H9 (cell line): ENCODE data around the gene LONP2. TPM values are rescaled to one million over a fixed set of nuclear protein-coding genes. Genes with fewer than 3 reads are reported as not detected.

Source experiments
- DNase-seq: peaks from one replicate; pipeline ENCODE4 v3.0.0-alpha.2; 2017
- H2AFZ ChIP-seq: one replicate; pipeline ENCODE4 v1.6.1; 2013; ENCODE audit warnings: mild to moderate bottlenecking, low read length, control low read depth, moderate library complexity
- H2AK5ac ChIP-seq: 2 replicates; pipeline ENCODE4 v1.6.1; 2013; ENCODE audit warnings: low read length, control low read depth, mixed read lengths; ENCODE audit not compliant: insufficient read length
- H2BK120ac ChIP-seq: one replicate; pipeline ENCODE4 v1.6.1; 2013; ENCODE audit warnings: low read depth, mild to moderate bottlenecking, low read length, control low read depth, inconsistent platforms; ENCODE audit not compliant: poor library complexity, severe bottlenecking
- H2BK12ac ChIP-seq: 2 replicates; pipeline ENCODE4 v1.6.1; 2013; ENCODE audit warnings: low read length, control low read depth, mixed read lengths, low read depth; ENCODE audit not compliant: insufficient read length
- H2BK15ac ChIP-seq: 2 replicates; pipeline ENCODE4 v1.6.1; 2013; ENCODE audit warnings: low read depth, low read length, control low read depth
- H2BK20ac ChIP-seq: one replicate; pipeline ENCODE4 v1.6.1; 2013; ENCODE audit warnings: low read depth, mild to moderate bottlenecking, low read length, control low read depth, inconsistent platforms; ENCODE audit not compliant: poor library complexity, severe bottlenecking
- H2BK5ac ChIP-seq: 2 replicates; pipeline ENCODE4 v1.6.1; 2013; ENCODE audit warnings: low read length, control low read depth, mixed read lengths; ENCODE audit not compliant: insufficient read length
- H3K14ac ChIP-seq: 2 replicates; pipeline ENCODE4 v1.6.1; 2013; ENCODE audit warnings: low read length, control low read depth; ENCODE audit not compliant: insufficient read depth
- H3K18ac ChIP-seq: 2 replicates; pipeline ENCODE4 v1.6.1; 2013; ENCODE audit warnings: low read depth, mild to moderate bottlenecking, mixed read lengths, low read length, control low read depth; ENCODE audit not compliant: insufficient read length
- H3K23ac ChIP-seq: 2 replicates; pipeline ENCODE4 v1.6.1; 2013; ENCODE audit warnings: low read length, control low read depth, mixed read lengths, low read depth; ENCODE audit not compliant: insufficient read length
- H3K23me2 ChIP-seq: 2 replicates; pipeline ENCODE4 v1.6.1; 2013; ENCODE audit warnings: low read depth, mild to moderate bottlenecking, mixed read lengths, low read length, control low read depth; ENCODE audit not compliant: insufficient read length, poor library complexity, severe bottlenecking
- H3K27ac ChIP-seq: 2 replicates; pipeline ENCODE4 v1.5.1; 2013; ENCODE audit warnings: low read length, control low read depth, mixed read lengths, low read depth; ENCODE audit not compliant: insufficient read length
- H3K27me3 ChIP-seq: 2 replicates; pipeline ENCODE4 v1.6.1; 2013; ENCODE audit warnings: low read length, control low read depth, inconsistent platforms; ENCODE audit not compliant: insufficient read depth
- H3K4ac ChIP-seq: 2 replicates; pipeline ENCODE4 v1.6.1; 2013; ENCODE audit warnings: low read depth, mild to moderate bottlenecking, control low read depth, inconsistent platforms, low read length, moderate library complexity
- H3K4me1 ChIP-seq: 2 replicates; pipeline ENCODE4 v1.6.1; 2013; ENCODE audit warnings: low read length, control low read depth, inconsistent platforms; ENCODE audit not compliant: insufficient read depth
- H3K4me2 ChIP-seq: 2 replicates; pipeline ENCODE4 v1.6.1; 2013; ENCODE audit warnings: low read length, control low read depth, mixed read lengths; ENCODE audit not compliant: insufficient read length, insufficient read depth
- H3K56ac ChIP-seq: 2 replicates; pipeline ENCODE4 v1.6.1; 2013; ENCODE audit warnings: low read depth, mild to moderate bottlenecking, mixed read lengths, low read length, control low read depth; ENCODE audit not compliant: insufficient read length
- H3K79me1 ChIP-seq: 2 replicates; pipeline ENCODE4 v1.6.1; 2013; ENCODE audit warnings: low read depth, mild to moderate bottlenecking, moderate library complexity, low read length, control low read depth, inconsistent platforms; ENCODE audit not compliant: insufficient read depth, poor library complexity, severe bottlenecking
- H3K79me2 ChIP-seq: 2 replicates; pipeline ENCODE4 v1.6.1; 2013; ENCODE audit warnings: low read length, control low read depth, inconsistent platforms; ENCODE audit not compliant: insufficient read depth
- H3K9ac ChIP-seq: 2 replicates; pipeline ENCODE4 v1.6.1; 2013; ENCODE audit warnings: low read length, control low read depth, mixed read lengths; ENCODE audit not compliant: insufficient read length; ENCODE audit errors: extremely low read depth
- H3K9me3 ChIP-seq: one replicate; pipeline ENCODE4 v1.6.1; 2013; ENCODE audit warnings: low read depth, low read length, inconsistent platforms; ENCODE audit not compliant: control insufficient read depth
- H3T11ph ChIP-seq: one replicate; pipeline ENCODE4 v1.6.1; 2013; ENCODE audit warnings: mild to moderate bottlenecking, low read length, control low read depth, inconsistent platforms
- H4K20me1 ChIP-seq: one replicate; pipeline ENCODE4 v1.6.1; 2013; ENCODE audit not compliant: control insufficient read depth, insufficient read length, insufficient read depth
- H4K5ac ChIP-seq: 2 replicates; pipeline ENCODE4 v1.6.1; 2013; ENCODE audit warnings: low read depth, mild to moderate bottlenecking, mixed read lengths, low read length, control low read depth; ENCODE audit not compliant: insufficient read length
- H4K8ac ChIP-seq: replicated peaks from 2 replicates; pipeline ENCODE4 v1.6.1; 2013; ENCODE audit warnings: low read length, control low read depth, mixed read lengths, low read depth; ENCODE audit not compliant: insufficient read length
- H4K91ac ChIP-seq: 2 replicates; pipeline ENCODE4 v1.6.1; 2013; ENCODE audit warnings: low read depth, mild to moderate bottlenecking, moderate library complexity, mixed read lengths, low read length, control low read depth; ENCODE audit not compliant: insufficient read length
- H3K27ac Mint-ChIP-seq, 3 experiments: 2 replicates in 2 of 3; 3 replicates in 1 of 3; pipeline ENCODE4 v1.8.0; 2020 to 2021; ENCODE audit warnings: mixed read lengths in 3 of 3, mild to moderate bottlenecking in 1 of 3, moderate library complexity in 1 of 3
- H3K27me3 Mint-ChIP-seq: 2 replicates; pipeline ENCODE4 v1.8.0; 2021; ENCODE audit warnings: low read depth, mild to moderate bottlenecking, moderate library complexity, mixed read lengths
- H3K36me3 Mint-ChIP-seq, 3 experiments: 2 replicates in 2 of 3; 3 replicates in 1 of 3; pipeline ENCODE4 v1.8.0; 2020 to 2021; ENCODE audit warnings: low read depth in 3 of 3, mixed read lengths in 3 of 3; ENCODE audit not compliant: insufficient read depth in 1 of 3
- H3K4me1 Mint-ChIP-seq, 2 experiments: 2 replicates each; pipeline ENCODE4 v1.8.0; 2020; ENCODE audit warnings: mixed read lengths in 2 of 2
- H3K4me3 Mint-ChIP-seq, 2 experiments: 2 replicates in 1 of 2; 3 replicates in 1 of 2; pipeline ENCODE4 v1.8.0; 2020 to 2021; ENCODE audit warnings: mild to moderate bottlenecking in 2 of 2, mixed read lengths in 2 of 2, moderate library complexity in 1 of 2
- H3K9me3 Mint-ChIP-seq, 2 experiments: 2 replicates in 1 of 2; 3 replicates in 1 of 2; pipeline ENCODE4 v1.8.0; 2020; ENCODE audit warnings: mild to moderate bottlenecking in 2 of 2, mixed read lengths in 2 of 2, moderate library complexity in 1 of 2
- WGBS: extraction: QIAGEN DNeasy Blood & Tissue Kit; methylation state at CpG from one replicate; pipeline ENCODE4 v1.1.7; 2013; ENCODE audit warnings: missing lambda C conversion rate, low lambda C conversion rate, mixed read lengths; ENCODE audit not compliant: insufficient read length; ENCODE audit errors: extremely low coverage; 5-methylcytosine and 5-hydroxymethylcytosine counted together
- total RNA-seq: library from RNA; stranded (reverse); gene quantifications from 2 replicates; pipeline ENCODE4 v1.2.1, GENCODE V29; 2021
- TF ChIP-seq, protein P1 (sequence below): fragments of 200-600 bp; sonication (generic); conservative IDR thresholded peaks from 3 replicates; pipeline ENCODE4 v1.8.0; 2021; ENCODE audit warnings: antibody characterized with exemption, mild to moderate bottlenecking

LONP2 gene
- total RNA-seq, 1 experiment from 2014 or later = 27.8 TPM

DNA sequence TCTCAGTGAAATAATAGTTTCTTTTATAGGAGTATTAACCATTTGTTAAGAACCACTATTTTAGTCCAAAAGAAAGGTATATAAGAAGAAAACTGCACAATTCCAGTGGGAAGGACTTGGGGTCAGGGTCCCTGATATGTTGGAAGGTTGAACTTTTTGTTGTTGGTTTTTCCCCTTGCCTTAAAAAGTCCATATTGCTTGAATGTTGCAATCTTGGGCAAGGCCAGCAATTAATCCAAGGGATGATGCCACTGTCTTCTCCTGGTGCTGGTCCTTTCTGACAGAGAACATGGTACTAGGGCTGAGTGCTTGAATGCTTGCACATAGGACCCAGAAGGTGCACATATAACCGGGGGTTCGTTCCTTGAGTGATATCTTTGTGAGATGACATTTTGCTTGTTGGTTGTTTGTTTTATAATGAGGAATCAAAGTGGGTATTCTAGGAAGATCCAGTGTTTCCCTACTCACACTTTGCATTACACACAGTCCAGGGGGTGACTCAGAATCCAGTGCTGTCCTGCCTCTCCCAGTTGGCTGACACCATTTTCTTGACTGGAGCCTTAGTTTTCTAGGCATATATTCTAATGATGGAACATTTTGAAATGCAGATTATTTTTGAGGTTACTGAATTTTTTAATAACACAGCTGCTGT, 86.2 kb downstream of the LONP2 start:
- Histone ChIP-seq H4K8ac (no peak overlapping the region), H3K4me1 (peaks cover 4% of the 10 kb centered on the region; the same call in 1 of the 2 replicates), H3K18ac (no peak overlapping the region), H3K4me2 (no peak overlapping the region), H2BK120ac (no peak overlapping the region), H3K56ac (no peak overlapping the region), H3T11ph (no peak overlapping the region), H2BK15ac (no peak overlapping the region), H2AFZ (no peak overlapping the region), H2BK20ac (no peak overlapping the region), H4K91ac (no peak overlapping the region), H3K27ac (no peak overlapping the region), H2BK12ac (no peak overlapping the region), H3K14ac (no peak overlapping the region), H3K27me3 (no peaks in the 10 kb centered on the region), H2AK5ac (no peak overlapping the region), H3K9me3 (no peaks in the 10 kb centered on the region), H3K23me2 (no peaks in the 10 kb centered on the region), H3K79me1 (no peaks in the 10 kb centered on the region), H4K20me1 (no peaks in the 10 kb centered on the region), H3K9ac (no peak overlapping the region), H2BK5ac (no peak overlapping the region), H3K23ac (no peak overlapping the region), H3K4ac (no peak overlapping the region), H4K5ac (no peak overlapping the region), H3K79me2 (no peaks in the 10 kb centered on the region)
- no peak overlapping the region for H3K4me3 Mint-ChIP-seq
- H3K9me3 Mint-ChIP-seq = no peaks in the 10 kb centered on the region
- H3K27me3 Mint-ChIP-seq = no peaks in the 10 kb centered on the region
- no peak for DNase-seq
- peaks cover 6 to 15% (median 10%) of the 10 kb centered on the region in 3 experiments; a peak in 6 of 7 replicates for H3K36me3 Mint-ChIP-seq
- H3K4me1 Mint-ChIP-seq = peaks cover 9% of the 10 kb centered on the region in 2 experiments
- no peak overlapping the region for H3K27ac Mint-ChIP-seq
- no CpG with 5 or more reads among the region's 2 CpGs for WGBS
- TF ChIP-seq, protein P1, sequence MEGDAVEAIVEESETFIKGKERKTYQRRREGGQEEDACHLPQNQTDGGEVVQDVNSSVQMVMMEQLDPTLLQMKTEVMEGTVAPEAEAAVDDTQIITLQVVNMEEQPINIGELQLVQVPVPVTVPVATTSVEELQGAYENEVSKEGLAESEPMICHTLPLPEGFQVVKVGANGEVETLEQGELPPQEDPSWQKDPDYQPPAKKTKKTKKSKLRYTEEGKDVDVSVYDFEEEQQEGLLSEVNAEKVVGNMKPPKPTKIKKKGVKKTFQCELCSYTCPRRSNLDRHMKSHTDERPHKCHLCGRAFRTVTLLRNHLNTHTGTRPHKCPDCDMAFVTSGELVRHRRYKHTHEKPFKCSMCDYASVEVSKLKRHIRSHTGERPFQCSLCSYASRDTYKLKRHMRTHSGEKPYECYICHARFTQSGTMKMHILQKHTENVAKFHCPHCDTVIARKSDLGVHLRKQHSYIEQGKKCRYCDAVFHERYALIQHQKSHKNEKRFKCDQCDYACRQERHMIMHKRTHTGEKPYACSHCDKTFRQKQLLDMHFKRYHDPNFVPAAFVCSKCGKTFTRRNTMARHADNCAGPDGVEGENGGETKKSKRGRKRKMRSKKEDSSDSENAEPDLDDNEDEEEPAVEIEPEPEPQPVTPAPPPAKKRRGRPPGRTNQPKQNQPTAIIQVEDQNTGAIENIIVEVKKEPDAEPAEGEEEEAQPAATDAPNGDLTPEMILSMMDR = no peak
